ENCODE data around the gene STXBP2. TPM values are rescaled to one million over a fixed set of nuclear protein-coding genes. Genes with fewer than 3 reads are reported as not detected.

The STXBP2 gene
- total RNA-seq, 2 donors from 2014 or later = 61.0 to 151 TPM

DNA sequence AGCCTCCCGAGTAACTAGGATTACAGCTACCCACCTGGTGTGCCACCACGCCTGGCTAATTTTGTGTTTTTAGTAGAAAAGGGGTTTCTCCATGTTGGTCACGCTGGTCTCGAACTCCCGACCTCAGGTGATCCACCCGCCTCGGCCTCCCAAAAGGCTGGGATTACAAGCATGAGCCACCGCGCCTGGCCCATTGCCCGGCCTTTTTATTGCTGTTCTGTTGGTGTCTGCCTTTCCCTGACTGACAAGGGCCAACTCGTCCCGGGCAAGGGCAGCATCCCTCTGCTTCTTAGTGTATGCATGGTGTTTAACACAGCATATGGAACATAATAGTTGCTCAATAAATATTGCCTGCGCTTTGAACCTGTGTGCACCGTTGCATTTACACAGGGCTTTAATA, 25.7 kb downstream of the STXBP2 start:
- intact Hi-C loops (cut with DNase I) = no loop called here
- TF ChIP-seq, protein P1, sequence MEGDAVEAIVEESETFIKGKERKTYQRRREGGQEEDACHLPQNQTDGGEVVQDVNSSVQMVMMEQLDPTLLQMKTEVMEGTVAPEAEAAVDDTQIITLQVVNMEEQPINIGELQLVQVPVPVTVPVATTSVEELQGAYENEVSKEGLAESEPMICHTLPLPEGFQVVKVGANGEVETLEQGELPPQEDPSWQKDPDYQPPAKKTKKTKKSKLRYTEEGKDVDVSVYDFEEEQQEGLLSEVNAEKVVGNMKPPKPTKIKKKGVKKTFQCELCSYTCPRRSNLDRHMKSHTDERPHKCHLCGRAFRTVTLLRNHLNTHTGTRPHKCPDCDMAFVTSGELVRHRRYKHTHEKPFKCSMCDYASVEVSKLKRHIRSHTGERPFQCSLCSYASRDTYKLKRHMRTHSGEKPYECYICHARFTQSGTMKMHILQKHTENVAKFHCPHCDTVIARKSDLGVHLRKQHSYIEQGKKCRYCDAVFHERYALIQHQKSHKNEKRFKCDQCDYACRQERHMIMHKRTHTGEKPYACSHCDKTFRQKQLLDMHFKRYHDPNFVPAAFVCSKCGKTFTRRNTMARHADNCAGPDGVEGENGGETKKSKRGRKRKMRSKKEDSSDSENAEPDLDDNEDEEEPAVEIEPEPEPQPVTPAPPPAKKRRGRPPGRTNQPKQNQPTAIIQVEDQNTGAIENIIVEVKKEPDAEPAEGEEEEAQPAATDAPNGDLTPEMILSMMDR (IDR thresholded peaks at IDR 0.05) = no peak
- TF ChIP-seq POLR2A (IDR thresholded peaks at IDR 0.05) = no peak
- no peak for DNase-seq
- Histone ChIP-seq H3K36me3 (replicated peaks in 1 of 2; ENCODE audit: insufficient read depth in 1 of 2, low read depth in 2 of 2) (no peaks in the 10 kb centered on the region), H3K9me3 (no peaks in the 10 kb centered on the region), H3K27ac (no peak overlapping the region), H3K4me1 (no peaks in the 10 kb centered on the region), H3K27me3 (no peaks in the 10 kb centered on the region), H3K4me3 (no peak overlapping the region)
- ATAC-seq = no peak
- WGBS, 2 donors = 78 to 82% methylated on average over 13 to 14 of the region's 14 CpGs

- TF ChIP-seq POLR2A (IDR thresholded peaks at IDR 0.05) = no peak
- TF ChIP-seq, protein P1 (IDR thresholded peaks at IDR 0.05) = no peak
- no peak overlapping the region for H3K4me3 ChIP-seq
- no peaks in the 10 kb centered on the region for H3K4me1 ChIP-seq
- no peaks in the 10 kb centered on the region for H3K27me3 ChIP-seq
- no peak for DNase-seq
- no peaks in the 10 kb centered on the region for H3K36me3 ChIP-seq (replicated peaks in 1 of 2; ENCODE audit: insufficient read depth in 1 of 2, low read depth in 2 of 2)
- H3K27ac ChIP-seq = no peak overlapping the region
- intact Hi-C loops (cut with DNase I) = no loop called here
- no peaks in the 10 kb centered on the region for H3K9me3 ChIP-seq
- no peak for ATAC-seq
- WGBS, 2 donors = 51 to 71% methylated on average over 5 to 7 of the region's 7 CpGs
These were observed 26.8 kb downstream of the STXBP2 start for GRCh38 chr19:7663706-7664105.

GRCh38 chr19:7665076-7665475, 28.2 kb downstream of the STXBP2 start:
- Histone ChIP-seq H3K27me3 (no peaks in the 10 kb centered on the region), H3K4me3 (no peak overlapping the region), H3K36me3 (replicated peaks in 1 of 2; ENCODE audit: insufficient read depth in 1 of 2, low read depth in 2 of 2) (no peaks in the 10 kb centered on the region), H3K27ac (no peak overlapping the region), H3K9me3 (no peaks in the 10 kb centered on the region), H3K4me1 (no peaks in the 10 kb centered on the region)
- ATAC-seq = no peak
- no peak for TF ChIP-seq POLR2A (IDR thresholded peaks at IDR 0.05)
- TF ChIP-seq, protein P1 (IDR thresholded peaks at IDR 0.05) = no peak
- intact Hi-C loops (cut with DNase I) = no loop called here
- WGBS, 2 donors = 38 to 48% methylated on average over 4 of the region's 4 CpGs
- DNase-seq = no peak

GRCh38 chr19:7668842-7669241, 31.9 kb downstream of the STXBP2 start, which contains the start of gene RETN:
Gene RETN (plus strand): TSS chr19:7669049. CDS start chr19:7669327, 278 bp downstream.
- Histone ChIP-seq H3K9me3 (no peaks in the 10 kb centered on the region), H3K36me3 (replicated peaks in 1 of 2; ENCODE audit: insufficient read depth in 1 of 2, low read depth in 2 of 2) (no peaks in the 10 kb centered on the region), H3K4me3 (no peak within 1 kb of the TSS), H3K4me1 (no peaks in the 10 kb centered on the region), H3K27ac (no peak within 1 kb of the TSS), H3K27me3 (no peaks in the 10 kb centered on the region)
- 39 to 47% methylated on average over 5 to 9 of the region's 9 CpGs for WGBS, 2 donors
- ATAC-seq (no peak), DNase-seq (no peak)
- TF ChIP-seq, protein P1 (IDR thresholded peaks at IDR 0.05) = no peak
- TF ChIP-seq POLR2A (IDR thresholded peaks at IDR 0.05) = no peak
- intact Hi-C loops (cut with DNase I) = no loop called here

- intact Hi-C loops (cut with DNase I) = no loop called here
- Histone ChIP-seq H3K36me3 (replicated peaks in 1 of 2; ENCODE audit: insufficient read depth in 1 of 2, low read depth in 2 of 2) (no peaks in the 10 kb centered on the region), H3K9me3 (no peaks in the 10 kb centered on the region), H3K4me3 (no peak overlapping the region), H3K4me1 (no peaks in the 10 kb centered on the region), H3K27me3 (no peaks in the 10 kb centered on the region), H3K27ac (no peak overlapping the region)
- no peak for DNase-seq
- ATAC-seq = no peak
- 18 to 24% methylated on average over 8 to 9 of the region's 9 CpGs for WGBS, 2 donors
- TF ChIP-seq, protein P1 (IDR thresholded peaks at IDR 0.05) = no peak
- no peak for TF ChIP-seq POLR2A (IDR thresholded peaks at IDR 0.05)
These were observed 32.7 kb downstream of the STXBP2 start for GRCh38 chr19:7669641-7670040.

All from body of pancreas (tissue), 4 donors.